Fibroblast of lung (primary cell): ENCODE results near the gene KMT2B. TPM values are rescaled to one million over a fixed set of nuclear protein-coding genes. Genes with fewer than 3 reads are reported as not detected.
A peak's percentile ranks its signal among the peaks of the same experiment; 100 is the strongest.

Source experiments
- DNase-seq, 2 donors: peaks; one replicate each; pipeline versions ENCODE4 v3.0.0 to v3.0.0-alpha.2; 2010; ENCODE audit warnings: low read depth in 2 of 2
- H2AFZ ChIP-seq: 2 replicates; pipeline ENCODE4 v1.5.1; 2012; ENCODE audit warnings: low read length, control low read depth, inconsistent platforms
- H3K27ac ChIP-seq: 2 replicates; pipeline ENCODE4 v1.5.1; 2011; ENCODE audit warnings: low read length, control low read depth; ENCODE audit not compliant: insufficient read depth
- H3K27me3 ChIP-seq: 2 replicates; pipeline ENCODE4 v1.5.1; 2011; ENCODE audit warnings: mild to moderate bottlenecking, low read length; ENCODE audit not compliant: control insufficient read depth, insufficient read depth
- H3K36me3 ChIP-seq: 2 replicates; pipeline ENCODE4 v1.5.1; 2011; ENCODE audit warnings: low read length; ENCODE audit not compliant: control insufficient read depth, insufficient read depth
- H3K4me1 ChIP-seq: 2 replicates; pipeline ENCODE4 v1.5.1; 2011; ENCODE audit warnings: low read length; ENCODE audit not compliant: control insufficient read depth, insufficient read depth; ENCODE audit errors: extremely low read depth
- H3K4me2 ChIP-seq: 2 replicates; pipeline ENCODE4 v1.5.1; 2011; ENCODE audit warnings: low read length, control low read depth; ENCODE audit not compliant: insufficient read depth; ENCODE audit errors: extremely low read depth
- H3K4me3 ChIP-seq, 4 experiments: fragments of 200-600 bp in 1 of 4; sonication (generic) in 1 of 4; replicated peaks in 1 of 4; 2 replicates each; pipeline ENCODE4 v1.5.1; 2011 to 2016; ENCODE audit warnings: low read length in 4 of 4, low read depth in 3 of 4, mild to moderate bottlenecking in 3 of 4, control low read depth in 2 of 4, inconsistent platforms in 1 of 4, mixed read lengths in 1 of 4; ENCODE audit not compliant: insufficient read depth in 1 of 4; ENCODE audit errors: control extremely low read depth in 1 of 4
- H3K79me2 ChIP-seq: 2 replicates; pipeline ENCODE4 v1.5.1; 2012; ENCODE audit warnings: mild to moderate bottlenecking, low read length, inconsistent platforms; ENCODE audit not compliant: control insufficient read depth, insufficient read depth
- H3K9ac ChIP-seq: 2 replicates; pipeline ENCODE4 v1.5.1; 2011; ENCODE audit warnings: mild to moderate bottlenecking, low read length, control low read depth; ENCODE audit not compliant: insufficient read depth
- H3K9me3 ChIP-seq: 2 replicates; pipeline ENCODE4 v1.5.1; 2012; ENCODE audit warnings: low read depth, low read length; ENCODE audit not compliant: control insufficient read depth, insufficient read depth
- H4K20me1 ChIP-seq: 2 replicates; pipeline ENCODE4 v1.5.1; 2011; ENCODE audit warnings: low read length; ENCODE audit not compliant: control insufficient read depth, insufficient read depth; ENCODE audit errors: extremely low read depth
- EZH2 ChIP-seq: IDR thresholded peaks from 2 replicates; pipeline ENCODE4 v1.5.1; 2012; ENCODE audit warnings: low read length, control low read depth, mild to moderate bottlenecking; ENCODE audit errors: missing control alignments
- polyA plus RNA-seq, 2 donors: library from polyadenylated mRNA; depleted of rRNA in 1 of 2; stranded (reverse) in 1 of 2; unstranded in 1 of 2; fragments of >200 nt; gene quantifications; 2 replicates each; pipeline ENCODE4 v1.2.1, GENCODE V29; 2011 to 2012; ENCODE audit warnings: missing spikeins in 1 of 2
- total RNA-seq: library from RNA; depleted of rRNA; stranded (reverse); fragments of >200 nt; gene quantifications from 2 replicates; pipeline ENCODE4 v1.2.1, GENCODE V29; 2014
- TF ChIP-seq, protein P1 (sequence below), 2 donors: IDR thresholded peaks in 1 of 2; conservative IDR thresholded peaks in 1 of 2; 1 replicate in 1 of 2; 2 replicates in 1 of 2; pipeline ENCODE4 v1.5.1; 2011 to 2012; ENCODE audit warnings: low read length in 2 of 2, control low read depth in 1 of 2, inconsistent platforms in 1 of 2, low read depth in 1 of 2, mild to moderate bottlenecking in 1 of 2

Gene KMT2B
- total and polyA plus RNA-seq, 2 donors (not counting 1 experiment from before 2014, with no cell fraction given), result 5.4 to 7.4 TPM

DNA sequence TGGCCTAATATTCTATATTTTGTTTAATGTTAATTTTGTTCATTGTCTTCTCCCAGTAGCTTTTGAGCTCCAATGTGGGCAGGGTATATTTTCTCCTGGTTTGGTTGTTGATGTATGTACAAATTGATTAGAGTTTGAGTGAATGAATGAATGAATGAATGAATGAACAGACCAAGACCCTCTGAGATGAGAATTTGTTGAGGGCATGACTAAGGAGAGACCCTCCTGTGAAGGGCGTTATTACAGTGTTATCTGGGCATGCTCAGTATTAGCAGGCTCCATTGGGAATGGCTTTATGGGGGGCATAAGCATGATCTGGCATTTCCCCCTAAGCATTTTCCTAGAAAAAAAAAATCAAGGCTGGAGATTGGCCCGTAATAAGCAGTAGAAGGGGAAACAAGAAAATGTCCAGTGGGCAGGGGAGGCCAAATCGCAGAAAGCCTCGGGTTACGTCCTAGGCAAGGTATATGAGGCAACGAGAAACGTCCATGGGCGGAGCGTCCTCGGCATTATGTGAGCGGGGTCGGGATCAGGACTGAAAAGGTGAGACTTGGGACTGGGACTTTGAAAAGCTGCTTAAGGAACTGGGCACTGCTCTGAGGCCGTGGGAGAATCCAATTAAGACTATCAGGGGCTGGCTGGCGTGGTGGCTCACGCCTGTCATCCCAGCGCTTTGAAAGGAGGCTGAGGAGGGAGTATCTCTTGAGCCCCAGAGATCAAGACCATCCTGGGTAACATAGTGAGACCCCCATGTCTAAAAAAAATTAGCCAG lies 56.7 kb downstream of the KMT2B start:
- no peak for DNase-seq
- peaks cover 3% of the 10 kb centered on the region for H3K79me2 ChIP-seq

DNA sequence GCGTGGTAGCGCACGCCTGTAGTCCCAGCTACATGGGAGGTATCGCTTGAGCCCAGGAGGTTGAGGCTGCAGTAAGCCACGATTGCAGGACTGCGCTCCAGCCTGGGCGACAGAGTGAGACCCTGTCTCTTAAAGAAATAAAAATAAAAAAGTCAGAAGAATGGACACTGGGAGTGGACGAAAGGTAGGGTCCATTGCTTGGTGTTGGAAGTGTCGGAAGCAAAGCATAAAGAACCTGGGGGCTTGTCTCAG lies 57.2 kb downstream of the KMT2B start:
- Histone ChIP-seq H3K9me3 (no peaks in the 10 kb centered on the region), H3K27me3 (no peaks in the 10 kb centered on the region), H3K4me2 (peak overlapping the region; percentile 30), H2AFZ (no peak overlapping the region), H4K20me1 (no peaks in the 10 kb centered on the region), H3K36me3 (no peaks in the 10 kb centered on the region), H3K79me2 (peaks cover 3% of the 10 kb centered on the region), H3K4me1 (peaks cover 4% of the 10 kb centered on the region), H3K27ac (no peak overlapping the region), H3K9ac (no peak overlapping the region), H3K4me3 (peak overlapping the region in 2 of 4 experiments; percentile 40 to 45)
- TF ChIP-seq, protein P1, sequence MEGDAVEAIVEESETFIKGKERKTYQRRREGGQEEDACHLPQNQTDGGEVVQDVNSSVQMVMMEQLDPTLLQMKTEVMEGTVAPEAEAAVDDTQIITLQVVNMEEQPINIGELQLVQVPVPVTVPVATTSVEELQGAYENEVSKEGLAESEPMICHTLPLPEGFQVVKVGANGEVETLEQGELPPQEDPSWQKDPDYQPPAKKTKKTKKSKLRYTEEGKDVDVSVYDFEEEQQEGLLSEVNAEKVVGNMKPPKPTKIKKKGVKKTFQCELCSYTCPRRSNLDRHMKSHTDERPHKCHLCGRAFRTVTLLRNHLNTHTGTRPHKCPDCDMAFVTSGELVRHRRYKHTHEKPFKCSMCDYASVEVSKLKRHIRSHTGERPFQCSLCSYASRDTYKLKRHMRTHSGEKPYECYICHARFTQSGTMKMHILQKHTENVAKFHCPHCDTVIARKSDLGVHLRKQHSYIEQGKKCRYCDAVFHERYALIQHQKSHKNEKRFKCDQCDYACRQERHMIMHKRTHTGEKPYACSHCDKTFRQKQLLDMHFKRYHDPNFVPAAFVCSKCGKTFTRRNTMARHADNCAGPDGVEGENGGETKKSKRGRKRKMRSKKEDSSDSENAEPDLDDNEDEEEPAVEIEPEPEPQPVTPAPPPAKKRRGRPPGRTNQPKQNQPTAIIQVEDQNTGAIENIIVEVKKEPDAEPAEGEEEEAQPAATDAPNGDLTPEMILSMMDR (conservative IDR thresholded peaks at IDR 0.05 in 1 of 2, IDR thresholded peaks at IDR 0.05 in 1 of 2; ENCODE audit: low read depth in 1 of 2, low read length in 2 of 2), result no peak
- no peak for TF ChIP-seq EZH2
- DNase-seq, result no peak

More for the DNA sequence above, 56.7 kb downstream of the KMT2B start:
- no peaks in the 10 kb centered on the region for H4K20me1 ChIP-seq
- H3K4me3 ChIP-seq, result peak overlapping the region in 2 of 4 experiments; percentile 40 to 45
- H3K4me2 ChIP-seq, result peak overlapping the region; percentile 30
- H3K4me1 ChIP-seq, result peaks cover 4% of the 10 kb centered on the region
- no peaks in the 10 kb centered on the region for H3K36me3 ChIP-seq
- no peak overlapping the region for H2AFZ ChIP-seq
- no peak overlapping the region for H3K27ac ChIP-seq
- H3K27me3 ChIP-seq, result no peaks in the 10 kb centered on the region
- H3K9ac ChIP-seq, result no peak overlapping the region
- H3K9me3 ChIP-seq, result no peaks in the 10 kb centered on the region
- TF ChIP-seq, protein P1 (conservative IDR thresholded peaks at IDR 0.05 in 1 of 2, IDR thresholded peaks at IDR 0.05 in 1 of 2; ENCODE audit: low read depth in 1 of 2, low read length in 2 of 2), result no peak

DNA sequence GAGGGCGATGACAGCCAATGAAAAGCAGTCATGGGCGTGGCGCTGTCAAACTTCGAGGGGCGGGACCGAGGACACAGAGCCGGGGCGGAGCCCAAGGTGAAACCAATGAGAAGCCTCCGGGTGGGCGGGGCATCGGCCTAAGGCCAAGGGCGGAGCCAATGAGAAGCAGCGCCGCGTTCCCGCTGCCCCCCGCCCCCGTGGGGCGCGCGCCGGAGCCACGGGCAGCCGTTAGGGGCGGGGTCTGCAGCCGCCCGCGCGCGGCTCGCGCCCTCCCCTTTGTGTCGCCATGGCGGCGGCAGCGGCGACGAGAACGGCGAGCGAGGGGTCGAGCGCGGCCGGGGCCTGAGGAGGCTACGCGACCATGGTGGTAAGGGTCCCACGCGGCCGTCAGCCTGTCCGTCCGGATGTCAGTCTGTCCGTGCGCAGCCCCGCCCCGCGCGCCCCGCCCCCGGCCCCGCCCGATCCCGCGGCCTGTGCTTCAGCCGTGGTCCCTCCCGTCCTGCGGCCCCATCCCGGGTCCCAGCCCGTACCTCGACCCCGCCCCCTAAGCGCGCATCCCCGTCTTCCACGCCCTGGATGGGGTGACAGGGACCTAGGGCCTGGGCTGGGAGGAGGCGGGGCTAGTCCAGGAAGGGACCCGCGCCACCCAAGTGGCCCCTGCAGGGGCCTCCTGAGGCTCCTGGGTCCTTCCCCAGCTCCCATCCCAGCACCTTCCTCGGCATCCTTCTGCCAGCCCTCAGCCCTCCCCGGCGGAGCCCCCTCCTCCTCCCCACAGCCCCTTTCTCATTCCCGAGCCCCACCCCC lies 57.7 kb downstream of the KMT2B start, which contains the start of gene ARHGAP33:
TSS of gene ARHGAP33 (plus strand) at position 267 of the 804 bp plus-strand sequence. CDS start at position 362, 95 bp downstream.
- peak within 1 kb of the TSS; percentile 58 for H2AFZ ChIP-seq
- H3K36me3 ChIP-seq, result no peaks in the 10 kb centered on the region
- H3K4me1 ChIP-seq, result peaks cover 4% of the 10 kb centered on the region
- peak within 1 kb of the TSS; percentile 53 to 72 (median 62) for H3K4me3 ChIP-seq
- H3K9ac ChIP-seq, result peak within 1 kb of the TSS; percentile 60
- peak; percentile 90 to 93 for DNase-seq
- peaks cover 3% of the 10 kb centered on the region for H3K79me2 ChIP-seq
- peak within 1 kb of the TSS; percentile 80 for H3K4me2 ChIP-seq
- H3K27me3 ChIP-seq, result no peaks in the 10 kb centered on the region
- no peaks in the 10 kb centered on the region for H3K9me3 ChIP-seq
- TF ChIP-seq, protein P1 (conservative IDR thresholded peaks at IDR 0.05 in 1 of 2, IDR thresholded peaks at IDR 0.05 in 1 of 2; ENCODE audit: low read depth in 1 of 2, low read length in 2 of 2), result no peak
- TF ChIP-seq EZH2, result no peak
- no peaks in the 10 kb centered on the region for H4K20me1 ChIP-seq
- peak within 1 kb of the TSS; percentile 20 for H3K27ac ChIP-seq
